ENCODE data around the gene GABARAP. TPM values are rescaled to one million over a fixed set of nuclear protein-coding genes. Genes with fewer than 3 reads are reported as not detected.
"Not testable (repeated sequence)": the region's sequence is repeated elsewhere in the genome, so short reads cannot be mapped to it uniquely, and the experiment has no call there.

The GABARAP gene
- total RNA-seq, 1 donor from 2014 or later: 418 TPM

GRCh38 chr17:7249214-7249613, 7.0 kb upstream of the GABARAP start:
- H3K36me3 Mint-ChIP-seq (ENCODE audit: low read depth, unreplicated experiment): peaks cover 33% of the 10 kb centered on the region
- peak overlapping the region; percentile 82 for H3K4me3 Mint-ChIP-seq (ENCODE audit: unreplicated experiment)
- H3K4me1 Mint-ChIP-seq (ENCODE audit: unreplicated experiment): peaks cover 33% of the 10 kb centered on the region
- H3K27me3 Mint-ChIP-seq (ENCODE audit: unreplicated experiment): peaks cover 10% of the 10 kb centered on the region
- no peak for DNase-seq (ENCODE audit: low spot score)
- H3K27ac Mint-ChIP-seq (ENCODE audit: unreplicated experiment): peak overlapping the region; percentile 72
- H3K9me3 Mint-ChIP-seq (ENCODE audit: unreplicated experiment): no peaks in the 10 kb centered on the region
- TF ChIP-seq CTCF (IDR thresholded peaks at IDR 0.05; ENCODE audit: unreplicated experiment): no peak

GRCh38 chr17:7248796-7249195, 6.5 kb upstream of the GABARAP start:
- TF ChIP-seq CTCF (IDR thresholded peaks at IDR 0.05; ENCODE audit: unreplicated experiment): no peak
- Mint-ChIP-seq H3K9me3 (ENCODE audit: unreplicated experiment) (no peaks in the 10 kb centered on the region), H3K4me1 (ENCODE audit: unreplicated experiment) (peaks cover 33% of the 10 kb centered on the region), H3K27ac (ENCODE audit: unreplicated experiment) (peak overlapping the region; percentile 72), H3K4me3 (ENCODE audit: unreplicated experiment) (peak overlapping the region; percentile 82), H3K36me3 (ENCODE audit: low read depth, unreplicated experiment) (peaks cover 33% of the 10 kb centered on the region), H3K27me3 (ENCODE audit: unreplicated experiment) (peaks cover 10% of the 10 kb centered on the region)
- DNase-seq (ENCODE audit: low spot score): no peak

- H3K4me3 Mint-ChIP-seq (ENCODE audit: unreplicated experiment): peak overlapping the region; percentile 80
- no peak for DNase-seq (ENCODE audit: low spot score)
- H3K4me1 Mint-ChIP-seq (ENCODE audit: unreplicated experiment): peaks cover 34% of the 10 kb centered on the region
- no peak for TF ChIP-seq CTCF (IDR thresholded peaks at IDR 0.05; ENCODE audit: unreplicated experiment)
- H3K36me3 Mint-ChIP-seq (ENCODE audit: low read depth, unreplicated experiment): peaks cover 35% of the 10 kb centered on the region
- no peaks in the 10 kb centered on the region for H3K9me3 Mint-ChIP-seq (ENCODE audit: unreplicated experiment)
- peaks cover 13% of the 10 kb centered on the region for H3K27me3 Mint-ChIP-seq (ENCODE audit: unreplicated experiment)
- H3K27ac Mint-ChIP-seq (ENCODE audit: unreplicated experiment): no peak overlapping the region
Measured at GRCh38 chr17:7246779-7247178, 4.5 kb upstream of the GABARAP start.

GRCh38 chr17:7243838-7244237, 1.6 kb upstream of the GABARAP start:
- not testable (repeated sequence) for H3K9me3 Mint-ChIP-seq (ENCODE audit: unreplicated experiment); DNase-seq (ENCODE audit: low spot score); H3K27ac Mint-ChIP-seq (ENCODE audit: unreplicated experiment)
- peaks cover 28% of the 10 kb centered on the region for H3K27me3 Mint-ChIP-seq (ENCODE audit: unreplicated experiment)
- H3K36me3 Mint-ChIP-seq (ENCODE audit: low read depth, unreplicated experiment): peaks cover 44% of the 10 kb centered on the region
- H3K4me3 Mint-ChIP-seq (ENCODE audit: unreplicated experiment): peak overlapping the region; percentile 81
- H3K4me1 Mint-ChIP-seq (ENCODE audit: unreplicated experiment): peaks cover 35% of the 10 kb centered on the region

GRCh38 chr17:7243453-7243729, 1.1 kb upstream of the GABARAP start:
- no peaks in the 10 kb centered on the region for H3K9me3 Mint-ChIP-seq (ENCODE audit: unreplicated experiment)
- H3K4me1 Mint-ChIP-seq (ENCODE audit: unreplicated experiment): peaks cover 35% of the 10 kb centered on the region
- peak overlapping the region; percentile 91 for H3K4me3 Mint-ChIP-seq (ENCODE audit: unreplicated experiment)
- peaks cover 44% of the 10 kb centered on the region for H3K36me3 Mint-ChIP-seq (ENCODE audit: low read depth, unreplicated experiment)
- peak overlapping the region; percentile 95 for H3K27ac Mint-ChIP-seq (ENCODE audit: unreplicated experiment)
- no peak for TF ChIP-seq CTCF (IDR thresholded peaks at IDR 0.05; ENCODE audit: unreplicated experiment)
- DNase-seq (ENCODE audit: low spot score): no peak
- peaks cover 28% of the 10 kb centered on the region for H3K27me3 Mint-ChIP-seq (ENCODE audit: unreplicated experiment)

All from endothelial cell (in vitro differentiated cells).